HG02759 (cell line): Measurements from ENCODE around the gene KLHL6.
"Not testable (repeated sequence)": the region's sequence is repeated elsewhere in the genome, so short reads cannot be mapped to it uniquely, and the experiment has no call there.

Source experiments
- ATAC-seq: cut with Tn5 transposase; IDR thresholded peaks from one replicate; pipeline ENCODE4 v1.9.1; 2021; ENCODE audit warnings: mild to moderate bottlenecking, moderate library complexity; ENCODE audit not compliant: unreplicated experiment

Gene KLHL6

DNA sequence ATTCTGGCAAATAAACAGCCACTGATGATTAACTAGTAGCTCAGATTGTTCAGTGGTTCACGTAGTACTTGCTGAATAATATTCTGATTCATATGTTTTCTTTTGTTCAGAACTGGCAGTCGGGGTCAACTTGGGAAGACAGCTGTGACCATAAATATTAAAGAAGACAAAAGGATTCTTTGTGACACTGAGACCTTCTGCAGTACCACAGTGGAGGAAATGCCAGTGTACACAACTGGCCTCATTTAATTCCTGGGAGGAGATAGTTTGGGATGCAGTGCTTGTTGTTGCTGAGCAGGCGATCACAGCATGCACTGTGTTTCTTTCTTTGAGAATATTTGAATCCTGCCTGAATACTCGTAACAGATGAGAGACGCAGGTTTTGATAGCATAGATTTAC is 100.4 kb downstream of the KLHL6 start:
- ATAC-seq = no peak

GRCh38 chr3:183454064-183454463 is 101.4 kb downstream of the KLHL6 start:
- no peak for ATAC-seq

- ATAC-seq = no peak
These were observed 105.7 kb downstream of the KLHL6 start for GRCh38 chr3:183449791-183450190.

DNA sequence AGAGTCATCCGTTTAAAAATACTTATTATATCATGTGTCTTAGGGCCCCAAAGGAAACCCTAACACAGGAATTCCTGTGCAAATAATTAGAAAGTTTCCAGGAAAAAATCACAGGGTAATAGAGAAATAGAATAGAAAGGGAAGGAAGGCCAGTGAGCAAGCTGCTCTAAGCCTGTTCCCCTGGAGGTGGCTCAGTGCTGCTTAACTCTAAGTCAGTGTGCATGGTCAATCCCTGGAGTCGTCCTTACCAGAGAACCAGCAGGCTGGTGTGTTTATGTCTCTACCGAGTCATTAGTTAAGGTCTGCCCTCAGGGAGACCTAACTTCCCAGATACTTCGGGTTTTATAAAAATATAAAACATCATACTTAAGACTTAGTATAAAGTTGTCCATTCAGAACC is 106.1 kb downstream of the KLHL6 start:
- no peak for ATAC-seq

DNA sequence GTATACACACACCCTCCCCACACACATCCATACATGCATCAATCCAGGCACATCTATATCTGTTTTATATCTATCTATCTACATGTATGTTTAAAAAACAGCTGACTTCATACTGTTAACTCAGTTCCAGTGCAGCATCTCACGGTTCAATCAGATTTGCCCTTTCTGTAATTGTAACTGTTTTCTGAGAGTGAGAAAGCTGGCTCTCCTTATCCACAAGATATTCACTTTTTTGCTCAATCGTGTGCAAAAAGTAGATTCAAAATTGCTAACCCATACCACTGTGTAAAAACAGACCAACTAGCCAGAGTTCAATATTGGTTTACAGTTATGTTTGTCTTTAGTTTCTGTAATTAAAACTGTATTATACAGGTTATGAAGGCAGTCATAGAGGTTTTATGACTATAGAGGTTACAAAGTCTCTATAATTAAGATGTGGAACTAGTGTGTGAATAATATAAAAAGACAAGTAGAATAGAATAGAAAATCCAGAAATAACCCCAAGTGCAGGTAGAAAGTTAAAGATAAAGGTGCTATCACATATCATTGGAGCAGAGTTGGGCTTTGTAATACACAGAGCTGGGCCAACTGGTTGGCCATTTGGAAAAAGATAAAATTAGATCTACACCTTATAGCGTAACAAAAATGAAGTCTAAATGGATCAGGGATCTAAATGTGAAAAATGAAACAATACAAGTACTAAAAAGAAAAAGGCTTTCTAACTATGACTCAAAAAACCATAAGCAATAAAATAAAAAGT is 107.0 kb downstream of the KLHL6 start:
- ATAC-seq = no peak

DNA sequence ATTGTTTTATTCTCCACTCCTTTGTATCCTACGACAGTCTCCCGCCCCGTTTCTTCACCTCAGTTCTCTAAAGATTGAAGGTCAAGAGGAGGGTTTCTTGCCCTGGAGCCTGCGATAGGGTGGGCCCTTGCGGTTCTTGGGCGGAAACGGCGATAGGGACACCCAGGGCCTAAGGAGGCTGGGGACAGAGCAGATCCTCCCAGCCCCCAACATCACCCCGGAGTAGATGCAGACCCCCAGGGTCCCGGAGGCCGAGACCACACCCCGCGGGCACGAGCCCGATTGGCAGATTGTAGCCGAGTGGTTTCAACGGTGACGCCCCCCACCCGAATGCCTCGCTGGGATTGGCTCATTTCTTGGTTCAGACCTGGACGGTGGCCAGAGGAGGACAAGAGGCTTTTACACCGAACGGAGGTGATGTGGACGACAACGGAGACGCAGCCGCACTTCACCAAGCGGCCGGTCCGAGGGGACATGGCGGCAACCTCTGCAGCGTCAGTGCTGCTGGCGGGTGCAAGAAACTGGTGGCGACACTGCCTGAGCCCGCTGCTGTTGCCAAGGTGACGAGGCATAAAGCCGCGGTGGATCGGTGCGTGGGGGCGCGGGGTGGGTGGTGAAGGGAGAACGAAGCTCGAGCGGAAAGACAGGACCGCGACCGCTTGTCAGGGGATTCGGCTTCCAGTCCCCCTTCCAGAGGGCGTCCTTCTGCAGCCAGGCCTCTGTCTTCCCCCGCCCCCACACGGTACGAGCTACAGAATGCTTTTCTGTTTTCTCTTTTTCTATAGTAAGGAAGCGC is 108.1 kb downstream of the KLHL6 start:
- peak; percentile 80 for ATAC-seq

- no peak for ATAC-seq
These were observed 108.7 kb downstream of the KLHL6 start for GRCh38 chr3:183446838-183447205.

DNA sequence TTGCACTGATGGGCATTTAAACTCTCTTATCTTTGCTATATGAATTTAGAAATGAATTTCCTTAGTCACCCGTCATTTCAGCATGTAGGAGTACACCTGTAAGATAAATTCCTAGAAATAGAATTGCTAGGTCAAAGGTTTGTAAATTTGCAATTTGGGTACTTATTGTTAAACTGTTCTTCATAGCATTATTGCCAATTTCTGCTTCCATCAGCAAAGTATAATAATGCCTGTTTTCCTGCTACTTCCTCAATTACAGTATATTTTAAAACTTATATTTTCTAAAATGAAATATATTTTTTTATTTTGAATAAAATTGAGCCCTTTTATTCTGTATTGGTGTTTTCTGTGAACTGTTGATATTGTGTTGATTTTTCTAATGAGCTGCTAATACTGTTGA is 110.8 kb downstream of the KLHL6 start:
- no peak for ATAC-seq

DNA sequence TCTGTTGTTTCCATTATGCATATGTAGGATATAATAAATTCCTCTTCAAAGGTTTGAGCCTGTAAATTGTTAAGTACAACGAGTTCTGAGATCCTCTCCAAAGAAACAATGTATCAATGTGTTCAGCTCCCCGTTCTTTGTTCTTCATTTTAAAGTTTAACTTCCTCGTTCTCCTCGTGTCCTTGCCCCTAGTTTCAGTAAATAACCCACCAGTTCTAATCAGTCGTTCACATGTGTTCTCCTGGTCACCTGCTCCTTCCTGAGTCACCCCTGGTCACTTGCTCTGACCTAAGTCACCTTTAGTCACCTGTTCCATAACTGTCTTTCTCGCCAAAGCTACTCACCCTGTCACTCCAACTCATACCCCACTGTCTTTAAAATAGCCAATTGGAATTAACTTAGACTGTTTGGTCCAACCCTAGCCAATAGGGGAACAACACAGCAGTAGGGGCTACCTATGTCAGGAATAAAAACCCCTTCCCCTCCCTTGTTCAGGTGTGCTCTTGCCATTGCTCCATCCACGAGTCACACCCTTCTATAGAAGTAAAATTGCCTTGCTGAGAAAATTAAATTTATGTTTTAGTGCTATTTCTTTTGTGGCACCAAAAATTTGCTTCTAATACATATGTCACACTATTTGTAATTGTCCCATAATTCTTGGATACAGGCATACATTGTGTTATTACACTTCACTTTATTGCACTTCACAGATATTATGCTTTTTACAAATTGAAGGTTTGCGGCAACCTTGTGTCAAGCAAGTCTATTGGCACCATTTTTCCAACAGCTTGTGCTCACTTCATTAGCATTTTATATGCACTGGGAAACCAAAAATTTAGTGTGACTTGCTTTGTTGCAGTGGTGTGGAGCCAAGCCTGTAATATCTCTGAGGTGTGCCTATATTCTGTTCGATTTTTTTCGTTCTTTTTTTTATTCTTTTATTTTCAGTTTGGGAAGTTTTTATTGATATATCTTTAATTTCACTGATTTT is 111.8 kb downstream of the KLHL6 start:
- no peak for ATAC-seq

GRCh38 chr3:183442994-183443393 is 112.5 kb downstream of the KLHL6 start:
- ATAC-seq = no peak

GRCh38 chr3:183440521-183440920 is 115.0 kb downstream of the KLHL6 start:
- ATAC-seq = not testable (repeated sequence)

DNA sequence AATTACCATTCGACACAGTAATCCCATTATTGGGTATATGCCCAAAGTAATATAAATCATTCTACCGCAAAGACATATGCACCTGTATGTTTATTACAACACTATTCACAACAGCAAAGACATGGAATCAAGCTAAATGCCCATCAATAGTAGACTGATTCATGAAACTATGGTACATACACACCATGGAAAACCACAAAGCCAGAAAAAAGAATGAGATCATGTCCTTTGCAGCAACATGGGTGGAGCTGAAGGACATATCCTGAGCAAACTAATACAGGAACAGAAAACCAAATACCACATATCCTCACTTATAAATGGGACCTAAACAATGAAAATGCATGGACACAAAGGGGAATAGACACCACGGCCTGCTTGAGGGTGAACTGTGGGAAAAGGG is 116.0 kb downstream of the KLHL6 start:
- ATAC-seq = no peak

DNA sequence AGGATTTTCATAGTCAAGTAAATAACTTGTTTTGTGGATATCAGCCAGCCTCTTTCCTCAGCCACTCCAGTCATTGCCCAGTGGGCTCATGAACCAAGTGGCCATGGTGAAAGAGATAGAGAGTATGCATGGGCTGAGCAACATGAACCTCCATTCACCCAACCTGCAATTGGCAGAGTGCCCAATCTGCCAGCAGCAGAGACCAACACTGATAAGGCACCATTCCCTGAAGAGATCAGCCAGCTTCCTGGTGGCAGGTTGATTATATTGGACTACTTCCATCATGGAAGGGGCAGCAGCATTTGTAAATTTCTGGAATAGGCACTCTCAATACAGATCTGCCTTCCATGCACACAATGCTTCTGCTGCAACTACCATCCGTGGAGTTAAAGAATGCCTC is 116.8 kb downstream of the KLHL6 start:
- no peak for ATAC-seq

DNA sequence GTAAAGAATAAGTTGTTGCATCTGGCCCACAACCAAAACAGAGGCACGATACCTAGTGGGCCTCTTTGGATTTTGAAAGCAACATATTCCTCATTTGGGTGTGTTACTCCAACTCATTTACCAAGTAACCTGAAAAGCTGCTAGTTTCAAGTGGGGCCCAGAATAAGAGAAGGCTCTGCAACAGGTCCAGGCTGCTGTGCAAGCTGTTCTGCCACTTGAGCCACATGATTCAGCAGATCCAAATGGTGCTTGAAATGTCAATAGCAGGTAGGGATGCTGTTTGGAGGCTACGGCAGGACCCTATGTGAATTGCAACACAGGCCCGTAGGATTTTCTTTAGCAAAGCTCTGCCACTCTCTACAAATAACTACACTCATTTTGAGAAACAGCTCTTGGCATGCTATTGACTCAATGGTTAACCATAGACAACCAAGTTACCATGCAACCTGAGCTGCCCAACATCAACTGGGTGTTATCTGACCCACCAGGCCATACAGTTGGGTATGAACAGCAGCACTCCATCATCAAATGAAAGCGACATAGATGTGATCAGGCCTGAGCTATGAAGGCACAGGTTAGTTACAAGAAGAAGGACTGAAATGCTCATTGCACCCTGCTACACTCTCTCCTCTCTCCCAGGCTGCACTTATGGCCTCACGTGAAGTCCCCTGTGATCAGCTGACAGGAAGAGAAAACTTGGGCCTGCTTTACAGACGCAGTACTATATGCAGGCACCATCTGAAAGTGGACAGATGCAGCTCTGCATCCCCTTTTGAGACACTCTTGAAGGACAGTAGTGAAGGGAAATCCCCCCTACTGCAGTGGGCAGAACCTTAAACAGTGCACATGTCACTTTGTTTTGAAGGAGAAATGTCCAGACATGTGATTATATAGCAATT is 117.6 kb downstream of the KLHL6 start:
- ATAC-seq = no peak
